Measurements from ENCODE around the gene AIFM1.

The AIFM1 gene

GRCh38 chrX:130165703-130166502 lies at the start of gene AIFM1:
TSS of gene AIFM1 (minus strand) at chrX:130165841. CDS start at chrX:130165656, 185 bp downstream.
- peak; percentile 74 to 81 for DNase-seq (ENCODE audit: low read depth in 2 of 2)

- DNase-seq (ENCODE audit: low read depth in 2 of 2): no peak
Measured at GRCh38 chrX:130213376-130213775, 47.7 kb upstream of the AIFM1 start.

- no peak for DNase-seq (ENCODE audit: low read depth in 2 of 2)
Measured at GRCh38 chrX:130212371-130212770, 46.7 kb upstream of the AIFM1 start.

- no peak for DNase-seq (ENCODE audit: low read depth in 2 of 2)
Measured at GRCh38 chrX:130211415-130212186, 46.0 kb upstream of the AIFM1 start.

- DNase-seq (ENCODE audit: low read depth in 2 of 2): no peak
Measured at GRCh38 chrX:130204647-130205046, 39.0 kb upstream of the AIFM1 start.

- no peak for DNase-seq (ENCODE audit: low read depth in 2 of 2)
Measured at GRCh38 chrX:130197464-130197863, 31.8 kb upstream of the AIFM1 start.

GRCh38 chrX:130196466-130196865 lies 30.8 kb upstream of the AIFM1 start:
- DNase-seq (ENCODE audit: low read depth in 2 of 2): no peak

- DNase-seq (ENCODE audit: low read depth in 2 of 2): no peak
Measured at GRCh38 chrX:130190801-130191200, 25.2 kb upstream of the AIFM1 start.

GRCh38 chrX:130186651-130187050 lies 21.0 kb upstream of the AIFM1 start:
- no peak for DNase-seq (ENCODE audit: low read depth in 2 of 2)

- no peak for DNase-seq (ENCODE audit: low read depth in 2 of 2)
Measured at GRCh38 chrX:130184857-130185256, 19.2 kb upstream of the AIFM1 start.

GRCh38 chrX:130184168-130184567 lies 18.5 kb upstream of the AIFM1 start:
- DNase-seq (ENCODE audit: low read depth in 2 of 2): no peak

- DNase-seq (ENCODE audit: low read depth in 2 of 2): no peak
Measured at GRCh38 chrX:130179579-130180215, 14.1 kb upstream of the AIFM1 start.

GRCh38 chrX:130179170-130179569 lies 13.5 kb upstream of the AIFM1 start:
- no peak for DNase-seq (ENCODE audit: low read depth in 2 of 2)

- no peak for DNase-seq (ENCODE audit: low read depth in 2 of 2)
Measured at GRCh38 chrX:130176942-130177341, 11.3 kb upstream of the AIFM1 start.

- no peak for DNase-seq (ENCODE audit: low read depth in 2 of 2)
Measured at GRCh38 chrX:130176354-130176776, 10.7 kb upstream of the AIFM1 start.

GRCh38 chrX:130174937-130175336 lies 9.3 kb upstream of the AIFM1 start:
- DNase-seq (ENCODE audit: low read depth in 2 of 2): no peak

- DNase-seq (ENCODE audit: low read depth in 2 of 2): no peak
Measured at GRCh38 chrX:130174045-130174704, 8.5 kb upstream of the AIFM1 start.

GRCh38 chrX:130173190-130173895 lies 7.7 kb upstream of the AIFM1 start:
- DNase-seq (ENCODE audit: low read depth in 2 of 2): no peak

- DNase-seq (ENCODE audit: low read depth in 2 of 2): no peak
Measured at GRCh38 chrX:130172127-130172845, 6.6 kb upstream of the AIFM1 start.

- DNase-seq (ENCODE audit: low read depth in 2 of 2): peak in 1 of 2 donors; percentile 44
Measured at GRCh38 chrX:130171446-130172126, 5.9 kb upstream of the AIFM1 start, which contains the start of gene RAB33A. TSS of gene RAB33A (plus strand) at chrX:130171962. CDS start at chrX:130172063, 101 bp downstream.

All from stimulated activated CD8-positive, alpha-beta memory T cell treated with anti-CD3 and anti-CD28 coated beads, Interleukin-7, amount 100 ng/mL, for 4 hours (primary cell).